Hepatic stellate cell (primary cell): ENCODE measurements around the gene IRF4.

Experiments
- DNase-seq: peaks from one replicate; pipeline ENCODE4 v3.0.0; 2011; ENCODE audit warnings: low spot score

The IRF4 gene

DNA sequence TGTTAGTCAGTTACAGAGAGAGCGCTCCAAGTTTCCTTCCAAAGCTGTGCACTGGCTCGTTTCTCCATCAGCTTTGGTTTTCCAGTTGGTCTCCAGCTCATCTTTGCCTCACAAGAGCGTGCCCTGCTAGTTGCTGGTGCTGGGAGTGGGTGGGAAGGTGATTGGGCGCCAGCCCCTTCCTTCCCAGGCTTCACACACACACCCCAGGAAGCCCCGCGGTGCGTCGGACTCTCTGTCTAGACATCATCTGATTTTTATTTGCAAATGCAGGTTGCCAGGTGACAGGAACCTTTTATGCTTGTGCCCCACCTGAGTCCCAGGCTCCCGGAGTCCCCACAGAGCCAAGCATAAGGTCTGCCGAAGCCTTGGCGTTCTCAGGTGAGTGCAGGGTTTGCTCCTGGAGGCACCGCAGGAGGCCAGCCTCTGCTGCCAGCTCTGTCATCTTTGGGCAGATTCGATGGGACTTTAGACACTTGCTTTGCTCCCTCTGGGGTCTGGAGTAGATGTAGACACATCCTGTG lies 7.1 kb downstream of the IRF4 start:
- DNase-seq: no peak

DNA sequence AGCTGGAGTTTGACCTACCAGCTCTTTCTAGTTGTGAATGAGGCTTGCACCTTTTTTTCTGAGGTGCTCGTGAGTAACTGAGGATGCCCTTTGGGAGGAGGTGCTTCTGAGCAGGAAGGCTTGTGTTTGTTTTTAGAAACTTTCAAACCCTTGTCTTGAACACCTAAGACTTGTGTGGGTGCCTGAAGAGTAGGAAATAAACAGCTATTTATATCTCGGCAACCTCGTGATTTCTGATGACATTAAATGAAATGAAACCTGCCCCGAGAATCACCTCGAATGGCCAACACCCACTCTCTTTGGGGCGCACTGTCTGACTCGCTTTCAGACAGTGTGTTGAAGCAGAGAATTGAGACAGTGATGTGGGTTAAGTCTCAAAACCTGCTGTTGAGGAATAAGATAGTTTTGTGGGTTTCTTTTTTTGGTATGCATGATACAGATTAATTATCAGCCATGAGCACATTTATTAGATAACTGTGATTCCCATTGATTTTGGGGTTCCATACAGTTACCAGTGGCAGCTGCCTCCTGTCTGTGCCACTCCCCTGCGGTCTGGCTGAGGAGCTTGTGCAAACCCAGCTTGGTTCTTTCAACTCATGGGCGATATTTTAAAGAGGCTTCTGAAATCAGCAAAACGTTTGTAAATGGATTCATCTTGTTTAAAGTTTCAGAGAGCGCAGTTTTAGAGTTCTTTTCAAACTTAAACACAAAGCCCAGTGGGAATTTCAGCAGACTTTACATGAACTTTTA lies 8.4 kb downstream of the IRF4 start:
- no peak for DNase-seq

DNA sequence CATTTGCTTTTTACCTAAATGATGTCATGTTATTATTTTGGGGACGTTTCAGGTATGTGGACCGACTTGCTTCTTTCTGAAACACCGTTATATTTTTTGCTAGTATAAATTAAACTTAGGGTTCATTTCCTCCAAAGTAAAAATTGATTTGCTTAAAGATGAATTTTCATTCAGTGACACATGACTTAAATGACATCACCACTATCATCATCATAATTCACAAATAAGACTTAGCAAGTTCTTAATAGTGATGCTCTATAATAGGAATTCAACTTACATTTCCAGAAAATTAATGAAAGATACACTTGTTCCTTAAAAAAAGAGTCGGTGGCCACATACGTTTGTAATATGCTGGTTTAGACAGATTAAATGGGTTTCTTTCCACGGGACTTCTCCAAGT lies 9.3 kb downstream of the IRF4 start:
- no peak for DNase-seq

DNA sequence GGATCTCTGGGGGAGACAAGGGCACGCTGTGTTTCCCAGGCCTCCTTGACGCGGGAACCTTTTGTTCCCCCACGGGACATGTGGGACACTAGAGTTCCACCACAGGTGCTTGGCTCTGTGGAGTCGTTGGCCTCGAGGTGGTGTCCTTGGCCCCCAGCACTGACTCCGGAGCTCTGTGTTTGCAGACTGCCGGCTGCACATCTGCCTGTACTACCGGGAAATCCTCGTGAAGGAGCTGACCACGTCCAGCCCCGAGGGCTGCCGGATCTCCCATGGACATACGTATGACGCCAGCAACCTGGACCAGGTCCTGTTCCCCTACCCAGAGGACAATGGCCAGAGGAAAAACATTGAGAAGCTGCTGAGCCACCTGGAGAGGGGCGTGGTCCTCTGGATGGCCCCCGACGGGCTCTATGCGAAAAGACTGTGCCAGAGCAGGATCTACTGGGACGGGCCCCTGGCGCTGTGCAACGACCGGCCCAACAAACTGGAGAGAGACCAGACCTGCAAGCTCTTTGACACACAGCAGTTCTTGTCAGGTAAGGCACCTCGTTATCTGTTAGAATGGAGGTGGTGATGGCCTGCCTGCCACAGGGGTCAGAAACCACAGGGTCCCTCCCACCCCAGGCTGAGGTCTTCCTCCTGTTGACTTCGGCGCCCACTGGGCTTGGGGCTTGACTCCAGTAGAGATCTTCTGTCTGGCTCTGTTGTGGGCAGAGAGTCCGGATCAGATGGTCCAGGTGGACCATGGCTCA lies 9.9 kb downstream of the IRF4 start:
- no peak for DNase-seq

DNA sequence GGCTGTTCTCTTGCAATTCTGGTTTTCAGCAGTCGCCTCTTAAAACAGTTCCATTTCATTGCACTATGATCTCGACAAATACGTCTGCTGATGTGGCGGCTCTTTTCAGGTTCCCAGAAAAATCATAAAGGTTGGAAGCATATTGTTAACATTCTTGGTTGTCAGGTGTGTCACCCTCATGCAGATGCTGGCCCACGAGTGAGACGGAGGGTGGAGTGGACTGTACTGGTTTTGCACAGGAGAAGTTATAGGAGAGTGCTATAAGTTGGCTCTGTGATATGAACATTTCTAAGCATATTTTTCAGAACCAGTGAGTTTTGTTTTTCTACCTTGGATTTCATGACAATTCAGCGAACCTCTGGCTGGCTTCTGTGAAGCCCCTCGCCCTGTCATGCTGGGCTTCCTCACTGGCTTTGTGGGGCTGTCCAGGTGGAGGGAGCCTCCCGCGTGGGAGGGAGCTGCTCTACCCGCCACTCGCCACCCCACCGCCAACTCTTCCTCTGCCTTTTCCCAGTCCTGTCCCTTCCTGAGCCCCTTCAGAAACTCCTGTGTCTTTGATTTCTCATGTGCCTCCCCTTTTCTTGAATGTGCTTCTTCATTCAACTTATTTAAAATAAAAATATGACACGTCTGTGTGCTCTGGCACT lies 10.6 kb downstream of the IRF4 start:
- no peak for DNase-seq

DNA sequence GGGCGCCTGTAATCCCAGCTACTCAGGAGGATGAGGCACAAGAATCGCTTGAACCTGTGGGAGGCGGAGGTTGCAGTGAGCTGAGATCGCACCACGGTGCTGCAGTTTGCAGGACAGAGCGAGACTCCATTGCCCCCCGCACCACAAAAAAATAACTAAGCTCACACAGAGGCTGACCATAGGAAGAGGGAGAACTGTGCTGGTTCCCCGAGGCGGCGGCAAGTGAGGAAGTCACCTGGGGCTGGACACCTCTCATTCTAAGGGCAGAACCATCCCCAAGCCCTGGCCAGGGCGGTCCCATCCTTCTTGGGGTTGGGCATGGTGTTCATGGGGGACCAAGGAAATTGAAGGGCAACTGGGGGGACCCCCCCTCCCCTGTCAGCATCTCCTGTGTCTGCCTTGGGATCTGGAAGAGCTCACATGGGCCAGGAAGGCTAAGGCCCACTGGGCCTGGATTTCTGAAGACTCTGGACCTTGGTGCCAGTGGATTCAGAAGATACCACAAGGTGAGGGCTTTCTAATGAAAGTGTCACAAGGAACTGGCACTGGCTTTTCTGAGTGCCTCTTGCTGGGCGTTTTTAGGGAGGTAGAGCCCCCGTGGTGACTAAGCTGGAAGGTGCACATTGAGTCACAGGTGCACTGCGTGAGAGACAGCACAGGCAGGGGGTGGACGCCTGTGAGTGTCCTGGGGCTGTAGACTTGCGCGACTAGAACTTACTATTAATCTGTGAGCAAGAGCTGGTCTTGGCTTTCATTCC lies 11.5 kb downstream of the IRF4 start:
- no peak for DNase-seq

DNA sequence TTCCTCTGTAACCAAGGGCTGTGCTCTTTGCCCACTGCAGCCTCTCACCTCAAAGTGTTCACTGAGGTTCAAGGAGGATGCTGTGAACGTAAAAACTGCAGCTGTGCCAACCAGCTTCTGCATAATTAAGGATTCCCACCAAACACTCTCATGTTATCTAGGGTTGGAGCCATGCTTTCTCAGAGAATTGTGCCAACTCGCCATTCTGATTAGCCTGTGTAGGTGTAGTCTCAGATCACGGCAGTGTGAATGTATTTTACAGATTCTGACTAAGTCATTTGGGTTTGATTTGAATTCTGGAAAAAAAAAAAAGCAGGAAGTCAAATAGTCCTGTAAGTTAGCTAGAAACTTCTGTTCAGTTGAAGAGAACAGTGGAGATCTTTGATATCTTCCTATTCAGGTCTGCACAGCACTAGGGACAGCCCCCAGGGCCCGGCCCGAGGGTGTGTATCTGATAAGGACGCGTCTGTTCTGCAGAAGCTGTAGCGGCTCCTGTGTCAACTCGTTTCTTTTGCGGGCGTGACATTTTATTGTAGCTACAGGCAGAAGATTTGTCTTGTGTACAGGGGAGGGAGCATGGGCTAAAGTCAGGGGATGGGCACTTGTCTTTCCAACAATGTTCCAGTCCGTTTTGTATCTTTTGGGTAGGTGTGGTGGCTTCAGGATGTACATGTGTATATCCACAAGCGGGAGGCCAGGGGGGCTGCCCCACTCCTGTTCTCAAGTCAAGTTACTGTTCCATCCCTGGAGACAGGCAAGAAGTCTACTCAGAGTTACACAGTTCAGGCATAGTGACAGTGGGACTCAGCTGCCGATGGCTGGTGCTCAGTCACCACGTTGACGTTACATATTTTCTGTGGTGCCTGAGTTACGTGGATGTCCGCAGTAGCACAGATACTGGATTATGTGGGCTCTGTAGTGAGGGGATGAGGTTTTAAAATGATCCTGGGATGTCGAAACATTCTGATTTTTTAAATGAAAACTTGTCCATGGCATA lies 12.4 kb downstream of the IRF4 start:
- no peak for DNase-seq

DNA sequence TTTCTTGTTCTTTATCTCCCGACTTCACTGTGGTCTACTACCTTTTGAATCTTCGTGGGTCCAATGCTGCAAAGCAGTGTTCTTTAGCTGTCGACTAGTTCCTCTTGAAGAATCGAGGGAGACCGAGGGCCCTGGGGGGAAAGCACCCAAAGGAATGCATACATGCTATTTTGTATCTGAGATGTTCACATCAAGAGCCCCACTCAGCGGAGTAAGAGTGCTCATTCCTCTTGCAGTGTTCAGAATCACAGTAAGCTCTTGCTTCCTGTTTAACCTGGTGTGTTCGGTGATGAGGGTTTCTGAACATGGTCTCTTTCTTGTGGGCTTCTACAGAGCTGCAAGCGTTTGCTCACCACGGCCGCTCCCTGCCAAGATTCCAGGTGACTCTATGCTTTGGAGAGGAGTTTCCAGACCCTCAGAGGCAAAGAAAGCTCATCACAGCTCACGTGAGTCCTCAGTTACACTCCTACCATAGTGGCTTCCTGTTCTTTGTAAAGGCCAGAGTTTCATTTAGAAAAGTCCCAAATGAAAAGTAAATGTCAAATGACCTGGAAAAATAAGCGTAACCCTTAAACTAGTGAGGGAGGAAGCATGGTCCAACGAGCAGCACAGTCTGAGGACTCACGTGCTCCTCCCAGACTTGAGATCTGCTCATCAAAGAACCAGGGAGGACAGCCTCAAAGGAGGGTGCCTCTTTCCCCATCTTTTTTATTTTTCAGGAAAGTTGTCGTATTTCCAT lies 13.3 kb downstream of the IRF4 start:
- DNase-seq: no peak

DNA sequence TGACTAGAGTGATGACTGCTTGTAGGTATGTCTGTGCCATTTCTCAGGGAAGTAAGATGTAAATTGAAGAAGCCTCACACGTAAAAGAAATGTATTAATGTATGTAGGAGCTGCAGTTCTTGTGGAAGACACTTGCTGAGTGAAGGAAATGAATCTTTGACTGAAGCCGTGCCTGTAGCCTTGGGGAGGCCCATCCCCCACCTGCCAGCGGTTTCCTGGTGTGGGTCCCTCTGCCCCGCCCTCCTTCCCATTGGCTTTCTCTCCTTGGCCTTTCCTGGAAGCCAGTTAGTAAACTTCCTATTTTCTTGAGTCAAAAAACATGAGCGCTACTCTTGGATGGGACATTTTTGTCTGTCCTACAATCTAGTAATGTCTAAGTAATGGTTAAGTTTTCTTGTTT lies 16.6 kb downstream of the IRF4 start:
- no peak for DNase-seq

DNA sequence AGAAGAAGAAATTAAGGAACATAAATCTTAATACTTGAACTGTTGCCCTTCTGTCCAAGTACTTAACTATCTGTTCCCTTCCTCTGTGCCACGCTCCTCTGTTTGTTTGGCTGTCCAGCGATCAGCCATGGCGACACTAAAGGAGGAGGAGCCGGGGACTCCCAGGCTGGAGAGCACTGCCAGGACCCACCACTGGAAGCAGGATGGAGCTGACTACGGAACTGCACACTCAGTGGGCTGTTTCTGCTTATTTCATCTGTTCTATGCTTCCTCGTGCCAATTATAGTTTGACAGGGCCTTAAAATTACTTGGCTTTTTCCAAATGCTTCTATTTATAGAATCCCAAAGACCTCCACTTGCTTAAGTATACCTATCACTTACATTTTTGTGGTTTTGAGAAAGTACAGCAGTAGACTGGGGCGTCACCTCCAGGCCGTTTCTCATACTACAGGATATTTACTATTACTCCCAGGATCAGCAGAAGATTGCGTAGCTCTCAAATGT lies 17.1 kb downstream of the IRF4 start:
- DNase-seq: peak; percentile 43

DNA sequence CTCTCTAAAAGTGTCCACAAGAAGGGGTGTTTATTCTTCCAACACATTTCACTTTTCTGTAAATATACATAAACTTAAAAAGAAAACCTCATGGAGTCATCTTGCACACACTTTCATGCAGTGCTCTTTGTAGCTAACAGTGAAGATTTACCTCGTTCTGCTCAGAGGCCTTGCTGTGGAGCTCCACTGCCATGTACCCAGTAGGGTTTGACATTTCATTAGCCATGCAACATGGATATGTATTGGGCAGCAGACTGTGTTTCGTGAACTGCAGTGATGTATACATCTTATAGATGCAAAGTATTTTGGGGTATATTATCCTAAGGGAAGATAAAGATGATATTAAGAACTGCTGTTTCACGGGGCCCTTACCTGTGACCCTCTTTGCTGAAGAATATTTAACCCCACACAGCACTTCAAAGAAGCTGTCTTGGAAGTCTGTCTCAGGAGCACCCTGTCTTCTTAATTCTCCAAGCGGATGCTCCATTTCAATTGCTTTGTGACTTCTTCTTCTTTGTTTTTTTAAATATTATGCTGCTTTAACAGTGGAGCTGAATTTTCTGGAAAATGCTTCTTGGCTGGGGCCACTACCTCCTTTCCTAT lies 17.9 kb downstream of the IRF4 start:
- DNase-seq: no peak

DNA sequence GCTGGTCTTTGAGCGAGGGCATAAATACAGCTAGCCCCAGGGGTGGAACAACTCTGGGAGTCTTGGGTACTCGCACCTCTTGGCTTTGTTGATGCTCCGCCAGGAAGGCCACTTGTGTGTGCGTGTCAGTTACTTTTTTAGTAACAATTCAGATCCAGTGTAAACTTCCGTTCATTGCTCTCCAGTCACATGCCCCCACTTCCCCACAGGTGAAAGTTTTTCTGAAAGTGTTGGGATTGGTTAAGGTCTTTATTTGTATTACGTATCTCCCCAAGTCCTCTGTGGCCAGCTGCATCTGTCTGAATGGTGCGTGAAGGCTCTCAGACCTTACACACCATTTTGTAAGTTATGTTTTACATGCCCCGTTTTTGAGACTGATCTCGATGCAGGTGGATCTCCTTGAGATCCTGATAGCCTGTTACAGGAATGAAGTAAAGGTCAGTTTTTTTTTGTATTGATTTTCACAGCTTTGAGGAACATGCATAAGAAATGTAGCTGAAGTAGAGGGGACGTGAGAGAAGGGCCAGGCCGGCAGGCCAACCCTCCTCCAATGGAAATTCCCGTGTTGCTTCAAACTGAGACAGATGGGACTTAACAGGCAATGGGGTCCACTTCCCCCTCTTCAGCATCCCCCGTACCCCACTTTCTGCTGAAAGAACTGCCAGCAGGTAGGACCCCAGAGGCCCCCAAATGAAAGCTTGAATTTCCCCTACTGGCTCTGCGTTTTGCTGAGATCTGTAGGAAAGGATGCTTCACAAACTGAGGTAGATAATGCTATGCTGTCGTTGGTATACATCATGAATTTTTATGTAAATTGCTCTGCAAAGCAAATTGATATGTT lies 19.2 kb downstream of the IRF4 start:
- DNase-seq: no peak

DNA sequence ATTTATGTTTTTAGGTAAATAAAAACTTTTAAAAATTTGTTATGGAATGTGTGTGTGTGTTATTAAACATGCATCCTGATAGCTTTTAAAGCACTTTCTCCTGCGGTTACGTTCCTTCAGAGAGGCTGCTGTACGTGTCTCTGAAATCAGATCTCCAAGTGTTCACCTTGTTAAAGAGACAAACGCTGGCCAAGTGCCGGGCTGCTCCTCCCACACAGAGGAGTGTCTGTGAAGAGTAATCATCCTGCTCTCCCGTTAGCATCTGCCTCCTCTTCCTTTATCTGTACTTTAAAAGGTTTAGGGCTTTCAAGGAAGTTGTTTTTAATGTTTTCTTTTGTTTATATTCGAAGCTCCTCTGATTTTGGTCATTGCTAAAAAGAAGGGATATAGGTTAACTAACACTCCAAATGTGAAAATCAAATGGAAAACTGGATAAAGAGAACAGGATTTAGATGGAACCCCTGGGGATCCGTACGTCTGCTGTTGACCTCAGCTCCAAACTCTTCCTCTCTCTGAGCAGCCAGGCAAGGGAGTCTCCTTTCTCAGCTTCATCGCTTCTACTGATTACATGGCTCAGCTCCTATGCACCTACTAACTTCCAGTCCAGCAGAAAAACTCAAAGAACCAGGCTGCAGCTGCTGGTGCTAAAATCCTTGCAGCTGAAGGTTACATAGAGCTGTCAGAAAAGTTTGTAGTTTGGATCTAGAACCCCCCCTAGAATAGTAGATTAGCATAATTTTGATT lies 20.0 kb downstream of the IRF4 start:
- no peak for DNase-seq

DNA sequence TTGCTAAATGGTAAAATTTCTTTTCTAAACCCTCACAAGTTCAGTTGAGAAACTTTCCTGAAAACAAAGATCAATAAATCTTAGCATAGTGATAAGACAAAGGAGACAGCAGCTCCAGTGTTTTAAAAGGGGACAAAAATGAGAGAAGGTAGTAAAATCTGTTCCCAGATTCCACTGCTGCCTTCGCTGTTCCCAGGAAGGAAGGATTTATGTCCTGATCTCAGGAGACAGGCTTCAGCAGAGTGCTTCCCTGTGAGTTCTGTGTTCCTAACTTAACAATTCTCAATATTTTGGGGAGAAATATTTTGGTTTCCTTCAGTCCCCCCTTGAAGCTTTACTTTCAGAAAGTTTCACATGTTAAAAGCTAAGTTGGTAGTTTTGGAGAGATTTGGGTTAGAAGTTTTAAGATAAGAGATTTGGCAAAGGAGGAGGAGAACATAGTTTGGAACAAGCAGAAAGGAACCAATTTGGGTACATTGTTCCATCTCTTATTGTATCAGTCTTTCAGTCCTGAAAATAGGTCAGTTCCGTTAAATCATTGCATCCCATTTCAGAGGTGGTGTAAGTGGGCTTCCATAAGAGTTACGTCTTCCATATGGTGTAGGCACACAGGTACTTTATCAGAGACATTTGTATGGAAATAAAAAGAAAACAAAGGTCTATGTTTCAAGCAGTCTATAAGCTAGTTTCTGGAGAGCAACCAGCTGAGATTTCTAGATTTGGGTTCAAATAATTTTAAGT lies 20.8 kb downstream of the IRF4 start:
- DNase-seq: no peak

DNA sequence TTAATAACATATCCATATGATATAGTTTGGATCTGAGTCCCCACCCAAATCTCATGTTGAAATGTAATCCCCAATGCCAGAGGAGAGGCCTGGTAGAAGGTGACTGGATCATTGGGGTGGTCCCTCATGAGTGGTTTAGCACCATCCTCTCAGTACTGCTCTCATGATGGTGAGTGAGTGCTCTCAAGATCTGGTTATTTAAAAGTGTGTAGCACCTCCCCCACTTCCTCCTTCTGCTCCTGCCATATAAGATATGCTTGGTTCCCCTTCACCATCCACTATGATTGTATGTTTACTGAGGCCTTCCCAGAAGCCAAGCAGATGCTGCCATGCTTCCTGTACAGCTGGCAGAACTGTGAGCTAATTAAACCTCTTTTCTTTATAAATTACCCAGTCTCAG lies 22.9 kb downstream of the IRF4 start:
- no peak for DNase-seq

DNA sequence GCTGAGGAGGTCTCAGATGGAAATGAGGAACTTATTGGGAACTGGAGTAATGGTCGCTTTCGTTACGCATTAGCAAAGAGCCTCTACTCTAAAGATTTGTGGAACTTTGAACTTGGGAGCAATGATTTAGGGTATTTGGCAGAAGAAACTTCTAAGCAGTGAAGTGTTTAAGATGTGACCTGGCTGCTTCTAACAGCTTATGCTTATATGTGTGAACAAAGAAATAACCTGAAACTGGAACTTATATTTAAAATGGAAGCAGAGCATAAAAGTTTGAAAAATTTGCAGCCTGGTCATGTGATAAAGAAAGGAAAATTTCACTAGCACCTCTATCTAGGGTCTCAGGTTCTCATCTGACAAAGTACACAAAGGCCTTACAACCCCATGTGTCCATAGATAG lies 23.5 kb downstream of the IRF4 start:
- DNase-seq: no peak

DNA sequence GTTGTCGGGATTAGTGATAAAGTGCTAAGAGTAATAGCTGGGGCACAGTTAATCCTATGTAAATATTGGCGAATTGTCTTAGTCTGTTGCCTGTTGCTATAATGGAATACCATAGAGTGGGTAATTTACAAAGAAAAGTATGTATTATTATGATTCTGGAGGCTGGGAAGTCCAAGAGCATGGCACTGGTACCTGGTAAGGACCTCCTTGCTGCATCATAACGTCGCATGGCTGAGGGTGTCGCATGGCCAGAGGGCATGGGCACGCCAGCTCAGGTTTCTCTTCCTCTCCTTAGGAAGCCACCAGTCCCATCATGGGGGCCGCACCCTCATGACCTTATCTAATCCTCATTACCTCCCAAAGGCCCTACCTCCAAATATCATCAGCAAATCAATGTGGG lies 29.7 kb downstream of the IRF4 start:
- no peak for DNase-seq
